RCC 7860 (cell line): Measurements from ENCODE around the gene SMG1.
"Not testable (repeated sequence)": the region's sequence is repeated elsewhere in the genome, so short reads cannot be mapped to it uniquely, and the experiment has no call there.

Experiments
- DNase-seq: peaks from one replicate; pipeline ENCODE4 v3.0.0-alpha.2; 2015; ENCODE audit warnings: low spot score
- FAIRE-seq: peaks from 2 replicates; lab custom pipeline; 2012; peaks lifted over from hg19 to GRCh38; lab: Jason Lieb, UNC

The SMG1 gene

GRCh38 chr16:18862891-18863290, 63.3 kb downstream of the SMG1 start:
- not testable (repeated sequence) for DNase-seq, FAIRE-seq

GRCh38 chr16:18855196-18855595, 71.0 kb downstream of the SMG1 start:
- FAIRE-seq (no peak), DNase-seq (no peak)

DNA sequence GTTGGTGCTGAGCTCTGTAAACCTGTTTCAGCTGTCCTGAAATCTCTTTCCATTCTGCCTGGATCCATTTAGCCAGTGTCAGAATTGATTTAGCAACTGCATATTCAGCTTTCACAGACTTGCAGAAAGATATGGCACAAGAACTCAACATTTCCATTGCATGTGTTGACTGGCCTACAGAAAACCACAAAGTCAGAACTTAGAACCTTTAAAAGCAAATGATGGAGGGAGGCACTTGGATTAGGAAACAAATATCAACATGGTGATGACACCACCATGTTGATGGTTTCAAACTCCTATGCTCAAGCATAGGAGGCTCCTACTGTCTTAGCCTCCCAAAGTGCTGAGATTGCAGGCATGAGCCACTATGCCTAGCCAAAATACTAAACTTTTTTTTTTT, 72.5 kb downstream of the SMG1 start:
- no peak for DNase-seq
- FAIRE-seq: no peak

- DNase-seq (no peak), FAIRE-seq (no peak)
Measured at GRCh38 chr16:18852647-18853046, 73.6 kb downstream of the SMG1 start.

GRCh38 chr16:18846416-18846815, 79.8 kb downstream of the SMG1 start:
- FAIRE-seq: no peak
- no peak for DNase-seq

GRCh38 chr16:18842565-18842964, 83.6 kb downstream of the SMG1 start:
- no peak for FAIRE-seq

GRCh38 chr16:18841833-18842525, 84.2 kb downstream of the SMG1 start:
- no peak for FAIRE-seq
- no peak for DNase-seq

More at GRCh38 chr16:18842565-18842964, 83.6 kb downstream of the SMG1 start:
- DNase-seq: no peak

DNA sequence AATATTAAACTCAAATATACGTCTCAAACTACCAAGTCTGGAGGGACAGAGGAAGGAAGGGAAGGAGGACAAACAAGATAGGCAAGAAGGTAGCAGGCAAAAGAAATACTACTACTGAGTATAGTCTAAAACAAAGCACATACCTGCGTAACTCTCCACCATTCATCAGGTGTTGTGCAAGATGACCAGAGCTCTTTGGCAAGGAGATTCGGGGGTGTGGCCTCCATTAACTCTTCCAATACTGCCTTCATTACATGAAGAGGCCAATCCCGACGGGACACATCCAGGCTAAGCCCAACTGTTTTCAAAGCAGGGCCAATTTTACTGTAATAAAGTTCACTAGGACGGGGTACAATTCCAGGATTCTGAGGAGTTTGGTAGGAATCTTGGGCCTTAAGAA, 86.7 kb downstream of the SMG1 start:
- DNase-seq: no peak
- FAIRE-seq: no peak

DNA sequence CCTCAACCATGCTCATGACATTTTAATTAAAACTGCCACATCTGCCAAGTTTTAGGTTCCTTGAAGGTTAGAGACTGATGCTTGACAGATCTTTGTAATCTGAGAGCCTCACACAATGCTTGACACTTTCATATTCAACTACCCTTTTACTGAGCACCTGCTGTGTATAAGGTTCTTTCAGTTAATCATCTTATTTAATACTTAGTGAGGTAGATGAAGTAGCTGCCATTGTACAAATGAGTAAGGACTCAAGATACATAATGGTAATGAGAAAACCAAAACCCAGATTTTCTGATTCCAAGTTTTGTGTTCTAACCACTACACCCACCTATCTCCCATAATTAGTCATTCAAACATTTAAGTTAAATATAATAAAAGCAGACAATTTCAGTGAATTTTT, 89.5 kb downstream of the SMG1 start:
- no peak for DNase-seq

DNA sequence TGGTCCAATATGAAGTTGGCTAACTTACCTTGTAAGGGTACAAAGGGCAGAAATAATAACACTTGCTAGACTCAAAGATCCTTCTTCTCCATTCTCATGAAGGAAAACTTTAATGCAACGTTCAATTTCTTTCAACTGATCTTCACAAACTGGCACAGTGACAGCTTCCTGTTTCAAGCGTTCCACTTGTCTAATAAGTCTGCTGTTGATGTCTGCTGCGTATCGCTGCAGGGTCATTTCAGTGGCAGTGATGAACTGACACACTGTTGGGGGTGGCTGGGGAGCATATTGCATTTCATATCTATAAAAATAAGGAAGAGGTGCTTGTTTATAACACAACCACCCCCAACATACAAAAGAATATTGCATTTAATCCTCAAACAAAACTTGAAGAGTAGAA, 91.3 kb downstream of the SMG1 start:
- no peak for DNase-seq
- FAIRE-seq: no peak

More for the DNA sequence above, 89.5 kb downstream of the SMG1 start:
- no peak for FAIRE-seq

DNA sequence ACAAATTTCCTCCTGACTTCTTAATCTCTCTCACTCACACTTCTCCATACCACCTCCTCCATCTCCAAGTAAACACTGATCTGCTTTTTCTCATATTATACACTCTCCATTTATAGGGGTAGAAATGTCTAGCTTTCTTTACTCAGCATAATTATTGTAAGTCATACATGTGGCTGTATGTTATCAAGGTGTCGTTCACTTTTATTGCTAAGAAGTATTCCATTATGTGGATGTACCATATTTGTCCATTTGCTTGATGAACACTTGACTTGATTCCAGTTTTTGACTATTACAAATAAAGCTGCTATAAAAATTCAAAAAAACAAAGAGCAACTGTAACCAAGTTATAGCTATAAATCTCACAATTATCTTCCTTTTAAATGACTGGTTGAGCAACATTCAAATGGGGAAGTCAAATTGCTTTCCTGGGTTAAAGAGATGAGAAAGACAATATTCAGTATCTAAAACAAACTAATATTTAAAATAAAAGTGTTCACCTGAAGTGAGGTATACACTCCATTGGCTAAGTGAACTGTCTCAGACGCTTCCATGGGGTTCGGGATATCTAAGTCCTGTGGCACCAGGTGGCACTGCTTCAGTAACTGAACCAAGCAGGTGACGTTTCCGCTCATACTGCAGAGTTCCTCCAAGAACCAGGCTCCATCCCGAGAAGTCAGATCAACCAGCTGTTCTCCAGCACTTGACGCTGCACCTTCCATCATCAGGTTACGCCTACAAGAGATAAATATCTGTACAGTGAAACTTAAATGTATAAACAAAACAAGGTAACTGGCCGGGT, 92.3 kb downstream of the SMG1 start:
- FAIRE-seq: no peak
- no peak for DNase-seq

- FAIRE-seq: no peak
- DNase-seq: no peak
Measured at GRCh38 chr16:18832613-18833012, 93.6 kb downstream of the SMG1 start.

DNA sequence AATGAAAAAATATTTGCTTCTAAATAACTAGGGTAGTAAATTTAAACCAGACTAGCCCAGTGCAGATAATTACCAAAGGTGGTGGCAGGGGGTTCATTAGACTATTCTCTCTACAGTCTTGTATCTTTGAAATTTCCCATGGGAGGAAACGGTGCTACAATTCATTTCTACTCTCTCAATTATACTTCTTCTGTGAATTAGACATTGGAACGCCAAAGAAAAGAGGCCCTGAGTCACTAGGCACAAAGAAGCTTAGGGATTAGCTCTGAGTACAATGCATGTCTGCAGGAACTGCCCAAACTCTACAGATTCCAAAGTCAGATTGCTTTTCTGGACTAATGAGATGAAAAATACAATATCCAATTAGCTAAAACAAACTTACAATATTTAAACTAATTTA, 94.2 kb downstream of the SMG1 start:
- no peak for DNase-seq
- no peak for FAIRE-seq

- DNase-seq (no peak), FAIRE-seq (no peak)
Measured at GRCh38 chr16:18829251-18829650, 97.0 kb downstream of the SMG1 start.

- FAIRE-seq: no peak
- no peak for DNase-seq
Measured at GRCh38 chr16:18827890-18828289, 98.3 kb downstream of the SMG1 start.

GRCh38 chr16:18816286-18816685, 109.9 kb downstream of the SMG1 start:
- FAIRE-seq (no peak), DNase-seq (no peak)

GRCh38 chr16:18811925-18812324, 114.3 kb downstream of the SMG1 start:
- FAIRE-seq (no peak), DNase-seq (no peak)

DNA sequence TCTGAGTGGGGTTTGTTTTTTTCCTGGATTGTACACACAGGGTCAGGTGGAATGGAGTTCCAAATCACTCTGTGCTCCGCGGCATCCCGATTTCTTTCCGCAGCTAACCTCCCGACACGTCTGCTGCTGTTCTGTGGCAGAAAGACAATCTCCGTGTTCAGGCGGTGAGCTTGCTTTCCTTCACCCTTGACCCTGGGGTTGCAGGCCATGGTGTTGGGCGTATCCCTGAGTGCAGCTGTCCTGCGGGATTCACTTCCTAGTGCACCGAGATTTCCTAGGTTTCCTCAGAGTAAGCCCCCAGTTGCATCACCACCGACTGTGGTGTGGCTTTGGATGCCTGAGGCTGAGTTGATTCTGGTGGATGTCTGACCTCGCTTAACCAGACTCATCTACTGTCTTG, 117.0 kb downstream of the SMG1 start:
- no peak for DNase-seq
- no peak for FAIRE-seq

- FAIRE-seq (no peak), DNase-seq (no peak)
Measured at GRCh38 chr16:18805257-18805773, 120.9 kb downstream of the SMG1 start.

- DNase-seq (no peak), FAIRE-seq (no peak)
Measured at GRCh38 chr16:18804540-18804939, 121.7 kb downstream of the SMG1 start.

DNA sequence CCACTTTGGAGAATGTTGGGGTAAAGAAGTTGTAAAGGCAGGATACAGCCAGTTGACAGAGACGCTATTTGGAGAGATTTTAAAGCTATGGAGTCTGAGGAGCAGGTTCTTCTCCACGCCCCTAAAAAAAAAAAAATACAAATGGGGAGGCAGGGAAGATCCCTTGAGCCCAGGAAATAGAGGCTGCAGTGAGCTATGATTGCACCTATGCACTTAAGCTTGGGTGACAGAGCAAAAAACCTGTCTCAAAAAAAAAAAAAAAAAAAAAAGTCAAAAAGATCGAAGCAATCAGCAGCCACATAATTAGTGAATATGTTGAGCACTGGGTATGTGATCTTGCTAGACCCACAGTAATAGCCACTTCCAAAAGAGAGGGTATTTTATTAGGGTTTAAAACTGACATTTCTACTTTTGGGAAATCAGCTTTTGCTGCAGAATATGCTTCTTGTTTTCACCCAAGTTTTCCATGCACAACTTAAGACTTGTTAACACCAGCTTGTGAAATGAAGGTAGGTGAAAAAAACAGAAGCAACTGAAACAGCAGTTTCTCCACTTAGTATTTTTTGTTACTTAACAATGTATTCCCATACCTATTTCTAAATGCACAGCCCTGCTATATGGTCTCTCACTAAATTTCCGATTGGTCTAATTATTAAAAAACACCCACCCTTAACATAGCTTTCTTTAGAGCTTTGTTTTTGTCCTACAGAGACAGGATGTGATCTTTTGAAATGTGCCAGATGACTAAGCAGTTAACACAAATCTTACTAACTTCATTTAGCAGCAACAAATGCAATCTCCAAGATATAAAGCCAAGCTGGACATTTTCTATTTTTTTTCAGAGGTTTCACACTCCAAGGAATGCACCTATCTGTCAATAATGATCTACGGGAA, 122.4 kb downstream of the SMG1 start:
- peak; percentile 75 for FAIRE-seq
- no peak for DNase-seq
